Left lung (tissue), 10 donors: ENCODE data around the gene KCNS3. TPM values are rescaled to one million over a fixed set of nuclear protein-coding genes. Genes with fewer than 3 reads are reported as not detected.
A peak's percentile ranks its signal among the peaks of the same experiment; 100 is the strongest.

ENCODE experiments used
- ATAC-seq: fragments of 200-7000 bp; cut with Tn5 transposase; one replicate; pipeline ENCODE4 v1.9.1; 2020; ENCODE audit warnings: moderate library complexity
- DNase-seq, 4 donors: peaks; one replicate each; pipeline ENCODE4 v3.0.0-alpha.2; 2013 to 2020
- H3K27ac ChIP-seq, 2 donors: fragments of 200-600 bp; sonication (generic) in 1 of 2; one replicate each; pipeline versions ENCODE4 v1.5.0 to v1.8.0; 2020 to 2021
- H3K27me3 ChIP-seq, 2 donors: fragments of 200-600 bp; sonication (generic) in 1 of 2; one replicate each; pipeline versions ENCODE4 v1.5.0 to v1.8.0; 2020 to 2021
- H3K36me3 ChIP-seq, 2 donors: fragments of 200-600 bp; sonication (generic) in 1 of 2; one replicate each; pipeline versions ENCODE4 v1.5.0 to v1.8.0; 2020 to 2021
- H3K4me1 ChIP-seq, 2 donors: fragments of 200-600 bp; one replicate each; pipeline ENCODE4 v1.8.0; 2021
- H3K4me3 ChIP-seq, 2 donors: fragments of 200-600 bp; sonication (generic) in 1 of 2; one replicate each; pipeline versions ENCODE4 v1.5.0 to v1.8.0; 2020 to 2021; ENCODE audit warnings: mild to moderate bottlenecking in 1 of 2
- H3K9me3 ChIP-seq, 2 donors: fragments of 200-600 bp; sonication (generic) in 1 of 2; one replicate each; pipeline versions ENCODE4 v1.5.0 to v1.8.0; 2020 to 2021
- intact Hi-C, 2 donors: fragments of 100-400 bp; cut with DNase I; formaldehyde crosslinking; loops; one replicate each; pipeline versions ENCODE4 v1.11.2 to v1.14.2; 2022
- polyA plus RNA-seq, 6 donors: library from polyadenylated mRNA; unstranded; fragments of 120-200 nt; gene quantifications; one replicate each; pipeline ENCODE4 v1.2.1, GENCODE V29; 2013; ENCODE audit not compliant: insufficient read length in 6 of 6
- total RNA-seq, 2 donors: library from RNA; stranded (reverse); fragmentation: NEBNext Ultra II Directional; extraction: Animal tissue kit (Norgen Biotek cat#: 25700); gene quantifications; one replicate each; pipeline ENCODE4 v1.2.1, GENCODE V29; 2021
- TF ChIP-seq, protein P1 (sequence below), 2 donors: fragments of 200-600 bp; sonication (generic) in 1 of 2; IDR thresholded peaks; one replicate each; pipeline versions ENCODE4 v1.5.0 to v1.8.0; 2021; ENCODE audit warnings: antibody characterized with exemption in 2 of 2
- donor health status: DM: no; HTN: yes; CAD: no.
- donor health status: DM: no; HTN: no; CAD: no.

KCNS3 gene
- total and polyA plus RNA-seq, 8 donors: 23.0 to 48.2 (median 31.0) TPM

DNA sequence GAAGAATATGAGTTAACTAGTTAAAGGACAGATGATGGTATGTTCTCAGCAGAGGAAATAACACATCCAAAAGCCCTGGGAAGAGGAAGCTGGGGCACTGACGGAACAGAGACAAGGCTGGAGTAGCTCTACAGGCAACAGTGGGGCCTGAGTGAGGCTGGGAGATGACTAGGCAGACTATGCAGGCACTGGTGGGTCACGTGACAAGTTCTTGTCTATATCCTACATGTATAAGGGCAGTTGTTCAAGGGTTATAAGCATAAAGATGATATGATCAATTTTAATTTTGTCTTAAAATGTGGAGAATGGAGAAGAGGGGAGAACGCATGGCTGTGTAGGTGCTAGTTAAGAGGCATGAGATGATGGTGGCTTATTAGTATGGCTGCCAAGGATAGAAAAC, 68.6 kb downstream of the KCNS3 start:
- TF ChIP-seq, protein P1, sequence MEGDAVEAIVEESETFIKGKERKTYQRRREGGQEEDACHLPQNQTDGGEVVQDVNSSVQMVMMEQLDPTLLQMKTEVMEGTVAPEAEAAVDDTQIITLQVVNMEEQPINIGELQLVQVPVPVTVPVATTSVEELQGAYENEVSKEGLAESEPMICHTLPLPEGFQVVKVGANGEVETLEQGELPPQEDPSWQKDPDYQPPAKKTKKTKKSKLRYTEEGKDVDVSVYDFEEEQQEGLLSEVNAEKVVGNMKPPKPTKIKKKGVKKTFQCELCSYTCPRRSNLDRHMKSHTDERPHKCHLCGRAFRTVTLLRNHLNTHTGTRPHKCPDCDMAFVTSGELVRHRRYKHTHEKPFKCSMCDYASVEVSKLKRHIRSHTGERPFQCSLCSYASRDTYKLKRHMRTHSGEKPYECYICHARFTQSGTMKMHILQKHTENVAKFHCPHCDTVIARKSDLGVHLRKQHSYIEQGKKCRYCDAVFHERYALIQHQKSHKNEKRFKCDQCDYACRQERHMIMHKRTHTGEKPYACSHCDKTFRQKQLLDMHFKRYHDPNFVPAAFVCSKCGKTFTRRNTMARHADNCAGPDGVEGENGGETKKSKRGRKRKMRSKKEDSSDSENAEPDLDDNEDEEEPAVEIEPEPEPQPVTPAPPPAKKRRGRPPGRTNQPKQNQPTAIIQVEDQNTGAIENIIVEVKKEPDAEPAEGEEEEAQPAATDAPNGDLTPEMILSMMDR (IDR thresholded peaks at IDR 0.05): no peak
- Histone ChIP-seq H3K27me3 (no peaks in the 10 kb centered on the region), H3K27ac (no peak overlapping the region), H3K9me3 (no peaks in the 10 kb centered on the region), H3K4me1 (no peaks in the 10 kb centered on the region), H3K36me3 (no peaks in the 10 kb centered on the region), H3K4me3 (no peak overlapping the region)
- intact Hi-C loops: no loop called here
- DNase-seq (no peak), ATAC-seq (no peak)

DNA sequence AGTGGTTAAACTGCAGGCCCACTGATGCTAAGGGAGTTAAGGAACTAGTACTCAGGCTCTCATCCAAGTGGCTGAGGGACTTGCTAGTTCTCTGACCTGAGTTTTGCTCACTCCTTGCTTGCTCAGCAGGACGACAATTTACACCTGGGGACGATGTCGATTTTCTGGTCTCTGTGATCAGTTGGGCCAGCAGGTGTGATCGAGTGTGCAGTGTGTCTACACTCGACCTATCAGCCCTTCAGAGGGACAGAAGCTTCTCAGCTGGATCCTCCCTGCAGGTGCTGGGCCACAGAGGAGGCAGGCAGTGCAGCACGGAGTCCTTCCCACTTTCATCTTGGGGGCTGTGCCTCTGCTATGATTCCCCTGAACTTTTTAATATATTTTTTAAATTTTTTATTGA, 71.5 kb downstream of the KCNS3 start:
- ATAC-seq (no peak), DNase-seq (no peak)
- Histone ChIP-seq H3K27ac (no peak overlapping the region), H3K4me3 (no peak overlapping the region), H3K9me3 (no peaks in the 10 kb centered on the region), H3K27me3 (no peaks in the 10 kb centered on the region), H3K36me3 (no peaks in the 10 kb centered on the region), H3K4me1 (no peaks in the 10 kb centered on the region)
- TF ChIP-seq, protein P1 (IDR thresholded peaks at IDR 0.05): no peak
- intact Hi-C loops: no loop called here

DNA sequence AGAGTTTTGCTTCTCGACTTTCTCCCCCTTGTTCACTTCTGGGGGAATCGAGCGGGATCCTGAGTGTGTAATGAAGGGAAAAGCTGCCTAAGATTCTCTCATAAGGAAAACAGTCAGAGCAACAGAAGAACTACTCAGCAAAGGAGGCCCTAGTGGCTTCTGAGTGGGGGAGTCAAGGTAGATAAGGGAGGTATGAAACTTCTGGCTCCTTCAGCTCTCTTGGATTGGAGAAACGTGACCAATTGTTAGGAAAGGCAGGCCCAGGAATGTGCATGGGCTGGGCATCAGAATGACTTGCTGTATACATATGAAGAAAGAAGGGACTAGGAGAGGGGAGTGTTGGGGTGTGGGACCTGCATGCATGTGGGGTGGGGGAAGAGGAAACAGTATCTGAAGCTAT, 73.1 kb downstream of the KCNS3 start:
- Histone ChIP-seq H3K27ac (no peak overlapping the region), H3K9me3 (no peaks in the 10 kb centered on the region), H3K36me3 (no peaks in the 10 kb centered on the region), H3K4me3 (no peak overlapping the region), H3K27me3 (no peaks in the 10 kb centered on the region), H3K4me1 (no peaks in the 10 kb centered on the region)
- peak; percentile 75 for ATAC-seq
- TF ChIP-seq, protein P1 (IDR thresholded peaks at IDR 0.05): no peak
- intact Hi-C loops: no loop called here
- no peak for DNase-seq

DNA sequence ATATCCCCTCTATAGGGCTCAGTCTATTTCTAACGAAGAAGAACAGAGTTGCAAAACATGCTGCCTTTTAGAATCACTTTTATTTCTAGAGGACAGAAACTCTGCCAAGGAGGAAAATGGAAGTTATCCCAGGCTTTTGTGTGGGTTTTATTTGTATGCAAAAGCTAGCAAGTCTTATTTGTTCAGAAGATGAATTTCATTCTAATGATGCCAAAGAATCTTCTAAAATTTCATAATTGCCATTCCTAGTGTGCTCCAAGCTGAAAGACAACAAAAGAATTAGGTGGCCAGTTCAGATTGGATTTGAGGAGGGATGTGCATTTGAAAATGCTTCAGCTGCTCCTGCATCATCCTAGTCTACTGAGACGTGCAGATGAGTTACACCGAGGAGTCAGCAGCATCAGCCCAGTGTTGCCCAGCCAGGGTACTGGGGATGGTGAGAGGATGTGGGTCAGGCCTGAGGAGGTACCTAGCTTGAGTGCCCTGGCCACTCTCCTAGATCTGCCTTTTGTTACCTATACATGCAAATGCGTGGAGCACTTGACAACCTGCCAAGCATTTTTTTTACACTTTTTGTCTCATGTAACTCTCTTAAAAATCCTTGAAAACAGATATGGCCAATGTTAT, 80.1 kb downstream of the KCNS3 start:
- no peak for DNase-seq

DNA sequence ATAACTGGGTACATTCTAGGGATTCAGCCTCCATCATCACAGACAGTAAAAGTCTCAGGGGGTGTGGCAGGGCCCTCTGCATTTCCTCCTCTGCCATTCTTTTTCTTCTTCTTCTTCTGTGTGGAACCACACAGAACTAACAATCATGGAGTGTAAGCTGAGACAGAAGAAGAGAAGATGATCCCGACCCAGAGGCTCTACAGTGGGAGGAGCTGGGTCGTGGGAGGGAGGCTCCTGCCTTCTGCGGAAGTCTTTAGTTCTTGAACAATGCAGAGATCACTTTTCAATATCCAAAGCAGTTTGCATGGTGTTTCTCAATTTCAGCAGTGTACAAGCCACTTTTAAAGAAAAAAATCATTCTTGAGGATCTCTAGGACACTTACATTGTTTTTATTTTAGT, 80.9 kb downstream of the KCNS3 start:
- H3K36me3 ChIP-seq: no peaks in the 10 kb centered on the region
- peaks cover 0 to 4% of the 10 kb centered on the region in 2 donors for H3K4me1 ChIP-seq
- H3K27me3 ChIP-seq: no peaks in the 10 kb centered on the region
- no peak overlapping the region for H3K4me3 ChIP-seq
- ATAC-seq (no peak), DNase-seq (no peak)
- TF ChIP-seq, protein P1 (IDR thresholded peaks at IDR 0.05): no peak
- no peak overlapping the region for H3K27ac ChIP-seq
- H3K9me3 ChIP-seq: no peaks in the 10 kb centered on the region
- intact Hi-C loops: no loop called here

More for the DNA sequence above, 80.1 kb downstream of the KCNS3 start:
- H3K4me1 ChIP-seq: peaks cover 0 to 4% of the 10 kb centered on the region in 2 donors
- no peak overlapping the region for H3K4me3 ChIP-seq
- no peak overlapping the region for H3K27ac ChIP-seq
- TF ChIP-seq, protein P1 (IDR thresholded peaks at IDR 0.05): no peak
- intact Hi-C loops: no loop called here
- ATAC-seq: no peak
- no peaks in the 10 kb centered on the region for H3K9me3 ChIP-seq
- no peaks in the 10 kb centered on the region for H3K36me3 ChIP-seq
- H3K27me3 ChIP-seq: no peaks in the 10 kb centered on the region
